ENCODE data around the gene LIPE. TPM values are rescaled to one million over a fixed set of nuclear protein-coding genes. Genes with fewer than 3 reads are reported as not detected.

Gene LIPE
- total RNA-seq, 4 donors from 2014 or later = 3.6 to 10.6 (median 5.9) TPM

GRCh38 chr19:42471554-42472249 is 44.5 kb upstream of the LIPE start:
- Histone ChIP-seq H3K9me3 (no peaks in the 10 kb centered on the region), H3K27ac (replicated peaks in 1 of 4) (no peak overlapping the region), H3K4me3 (no peak overlapping the region), H3K4me1 (peaks cover 0 to 7% (median 5%) of the 10 kb centered on the region in 4 donors), H3K36me3 (no peaks in the 10 kb centered on the region), H3K27me3 (peaks cover 0 to 5% (median 0%) of the 10 kb centered on the region in 4 donors)
- 78% methylated on average over 6 of the region's 7 CpGs for WGBS
- no peak for DNase-seq (ENCODE audit: extremely low spot score)
- TF ChIP-seq, protein P1, sequence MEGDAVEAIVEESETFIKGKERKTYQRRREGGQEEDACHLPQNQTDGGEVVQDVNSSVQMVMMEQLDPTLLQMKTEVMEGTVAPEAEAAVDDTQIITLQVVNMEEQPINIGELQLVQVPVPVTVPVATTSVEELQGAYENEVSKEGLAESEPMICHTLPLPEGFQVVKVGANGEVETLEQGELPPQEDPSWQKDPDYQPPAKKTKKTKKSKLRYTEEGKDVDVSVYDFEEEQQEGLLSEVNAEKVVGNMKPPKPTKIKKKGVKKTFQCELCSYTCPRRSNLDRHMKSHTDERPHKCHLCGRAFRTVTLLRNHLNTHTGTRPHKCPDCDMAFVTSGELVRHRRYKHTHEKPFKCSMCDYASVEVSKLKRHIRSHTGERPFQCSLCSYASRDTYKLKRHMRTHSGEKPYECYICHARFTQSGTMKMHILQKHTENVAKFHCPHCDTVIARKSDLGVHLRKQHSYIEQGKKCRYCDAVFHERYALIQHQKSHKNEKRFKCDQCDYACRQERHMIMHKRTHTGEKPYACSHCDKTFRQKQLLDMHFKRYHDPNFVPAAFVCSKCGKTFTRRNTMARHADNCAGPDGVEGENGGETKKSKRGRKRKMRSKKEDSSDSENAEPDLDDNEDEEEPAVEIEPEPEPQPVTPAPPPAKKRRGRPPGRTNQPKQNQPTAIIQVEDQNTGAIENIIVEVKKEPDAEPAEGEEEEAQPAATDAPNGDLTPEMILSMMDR (IDR thresholded peaks at IDR 0.05) = no peak
- TF ChIP-seq EP300 (IDR thresholded peaks at IDR 0.05) = no peak
- TF ChIP-seq POLR2A (IDR thresholded peaks at IDR 0.05; ENCODE audit: low read depth) = no peak
- TF ChIP-seq POLR2AphosphoS5 (IDR thresholded peaks at IDR 0.05) = no peak
- intact Hi-C loops (cut with DNase I) = no loop called here

GRCh38 chr19:42469311-42470235 is 42.4 kb upstream of the LIPE start:
- Histone ChIP-seq H3K36me3 (no peaks in the 10 kb centered on the region), H3K4me1 (peaks cover 8 to 17% (median 12%) of the 10 kb centered on the region in 4 donors), H3K4me3 (no peak overlapping the region), H3K27me3 (peaks cover 0 to 5% (median 0%) of the 10 kb centered on the region in 4 donors), H3K27ac (replicated peaks in 1 of 4) (no peak overlapping the region), H3K9me3 (no peaks in the 10 kb centered on the region)
- DNase-seq (ENCODE audit: extremely low spot score) = no peak
- no peak for TF ChIP-seq EP300 (IDR thresholded peaks at IDR 0.05)
- no peak for TF ChIP-seq POLR2A (IDR thresholded peaks at IDR 0.05; ENCODE audit: low read depth)
- TF ChIP-seq, protein P1 (IDR thresholded peaks at IDR 0.05) = no peak
- no peak for TF ChIP-seq POLR2AphosphoS5 (IDR thresholded peaks at IDR 0.05)
- intact Hi-C loops (cut with DNase I) = no loop called here
- WGBS = 74% methylated on average over 8 of the region's 8 CpGs

DNA sequence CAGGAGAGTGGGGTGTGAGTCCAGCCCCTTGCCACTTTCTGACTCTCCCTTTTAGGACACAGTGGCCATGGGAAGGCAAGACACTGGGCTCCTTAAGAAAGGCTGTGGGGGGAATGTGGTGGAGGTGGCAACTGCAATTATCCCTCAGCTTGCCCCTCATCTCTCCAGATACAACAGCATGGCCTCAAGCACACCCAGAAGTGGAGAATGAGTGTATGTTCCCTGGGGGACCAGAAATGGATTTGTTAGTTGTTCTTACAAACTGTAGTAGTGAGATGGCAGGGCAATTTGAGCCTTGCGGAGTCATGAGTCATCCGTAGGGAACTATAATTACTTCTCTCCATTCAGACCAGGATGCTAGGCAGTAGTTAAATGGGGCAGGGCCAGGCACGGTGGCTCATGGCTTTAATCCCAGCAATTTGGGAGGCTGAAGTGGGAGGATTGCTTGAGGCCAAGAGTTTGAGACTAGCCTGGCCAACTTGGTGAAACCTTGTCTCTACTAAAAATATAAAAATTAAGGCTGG is 41.1 kb upstream of the LIPE start:
- H3K4me1 ChIP-seq = peaks cover 8 to 17% (median 12%) of the 10 kb centered on the region in 4 donors
- no peaks in the 10 kb centered on the region for H3K36me3 ChIP-seq
- intact Hi-C loops (cut with DNase I) = no loop called here
- no peak for DNase-seq (ENCODE audit: extremely low spot score)
- H3K27ac ChIP-seq (replicated peaks in 1 of 4) = no peak overlapping the region
- no peak overlapping the region for H3K4me3 ChIP-seq
- peaks cover 0 to 5% (median 0%) of the 10 kb centered on the region in 4 donors for H3K27me3 ChIP-seq
- TF ChIP-seq EP300 (IDR thresholded peaks at IDR 0.05) (no peak), POLR2A (IDR thresholded peaks at IDR 0.05; ENCODE audit: low read depth) (no peak), POLR2AphosphoS5 (IDR thresholded peaks at IDR 0.05) (no peak)
- TF ChIP-seq, protein P1 (IDR thresholded peaks at IDR 0.05) = no peak
- H3K9me3 ChIP-seq = no peaks in the 10 kb centered on the region
- 71% methylated on average over 3 of the region's 3 CpGs for WGBS

GRCh38 chr19:42467183-42467760 is 40.1 kb upstream of the LIPE start:
- H3K27me3 ChIP-seq = no peaks in the 10 kb centered on the region
- TF ChIP-seq POLR2AphosphoS5 (IDR thresholded peaks at IDR 0.05) = no peak
- no peak for TF ChIP-seq EP300 (IDR thresholded peaks at IDR 0.05)
- TF ChIP-seq POLR2A (IDR thresholded peaks at IDR 0.05; ENCODE audit: low read depth) = no peak
- TF ChIP-seq, protein P1 (IDR thresholded peaks at IDR 0.05) = no peak
- H3K9me3 ChIP-seq = no peaks in the 10 kb centered on the region
- intact Hi-C loops (cut with DNase I) = no loop called here
- no peaks in the 10 kb centered on the region for H3K36me3 ChIP-seq
- no peak overlapping the region for H3K27ac ChIP-seq (replicated peaks in 1 of 4)
- 66% methylated on average over 5 of the region's 5 CpGs for WGBS
- peaks cover 8 to 17% (median 12%) of the 10 kb centered on the region in 4 donors for H3K4me1 ChIP-seq
- no peak for DNase-seq (ENCODE audit: extremely low spot score)
- no peak overlapping the region for H3K4me3 ChIP-seq
